Activated CD4-positive, alpha-beta memory T cell treated with anti-CD3 and anti-CD28 coated beads, Interleukin-2, amount 10 ng/mL, durations not matched to agents 7 days and 5 days (primary cell): ENCODE measurements around the gene DALRD3. TPM values are rescaled to one million over a fixed set of nuclear protein-coding genes. Genes with fewer than 3 reads are reported as not detected.

Source experiments
- total RNA-seq, 2 experiments: library from RNA; stranded (reverse); gene quantifications; one replicate each; pipeline ENCODE4 v1.2.3, GENCODE V29; 2021

The DALRD3 gene
- total RNA-seq, 2 experiments from 2014 or later: 21.6 to 24.5 TPM

Other genes with a start within 250 kb of the DALRD3 start
- gene PRKAR2A, start 170.7 kb downstream of the DALRD3 start, total RNA-seq: 10 to 100 TPM; 28.3 to 29.7 TPM
- gene SLC25A20, start 119.7 kb downstream of the DALRD3 start, total RNA-seq: 10 to 100 TPM; 25.6 to 29.5 TPM
- gene ARIH2, start 99.7 kb downstream of the DALRD3 start, total RNA-seq: 100 to 1,000 TPM; 100 TPM
- 10 to 100 TPM; 48.4 to 49.9 TPM for gene P4HTM, start 28.3 kb downstream of the DALRD3 start, total RNA-seq
- gene WDR6, start 11.2 kb downstream of the DALRD3 start, total RNA-seq: 100 to 1,000 TPM; 135 to 148 TPM
- gene NDUFAF3, start 3.5 kb upstream of the DALRD3 start, total RNA-seq: 100 to 1,000 TPM in 1 of 2 experiments, 10 to 100 TPM in 1; 98.1 to 108 TPM
- 100 to 1,000 TPM; 131 to 133 TPM for gene IMPDH2, start 10.8 kb upstream of the DALRD3 start, total RNA-seq
- 100 to 1,000 TPM; 136 to 140 TPM for gene QRICH1, start 75.5 kb upstream of the DALRD3 start, total RNA-seq
- gene QARS1, start 86.2 kb upstream of the DALRD3 start, total RNA-seq: 100 to 1,000 TPM; 194 to 212 TPM
- gene USP19, start 102.2 kb upstream of the DALRD3 start, total RNA-seq: 10 to 100 TPM; 61.2 to 61.5 TPM
- gene LAMB2, start 114.5 kb upstream of the DALRD3 start, total RNA-seq: not detected
- 10 to 100 TPM; 19.9 to 20.9 TPM for gene CCDC71, start 147.8 kb upstream of the DALRD3 start, total RNA-seq
- gene KLHDC8B, start 153.0 kb upstream of the DALRD3 start, total RNA-seq: 1 to 10 TPM; 1.2 to 1.4 TPM